Jurkat, Clone E6-1 (cell line): ENCODE results near the gene KRTAP20-1.

Experiments used
- DNase-seq: peaks from one replicate; pipeline ENCODE4 v3.0.0-alpha.2; 2011; ENCODE audit warnings: low read depth, low spot score
- H3K4me3 ChIP-seq: 2 replicates; pipeline ENCODE4 v1.5.1; 2011; ENCODE audit warnings: mild to moderate bottlenecking, low read length, control low read depth, moderate library complexity

KRTAP20-1 gene

DNA sequence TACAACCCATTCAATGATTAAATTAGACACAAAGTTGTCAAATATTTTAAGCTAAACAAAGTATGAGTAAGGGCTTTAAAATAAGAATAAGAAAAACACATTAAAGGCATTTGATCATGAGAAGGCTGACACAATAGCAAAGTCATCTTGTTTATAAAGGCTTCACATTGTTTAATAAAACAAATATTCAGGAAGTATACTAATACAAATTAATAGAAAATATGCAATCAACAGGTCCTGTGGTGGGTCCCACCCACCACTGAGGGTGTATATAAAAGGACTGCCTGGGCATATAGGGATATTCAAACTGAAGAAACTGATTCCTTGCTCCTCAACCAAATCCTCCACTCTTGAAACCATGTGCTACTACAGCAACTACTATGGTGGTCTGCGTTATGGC is 18.7 kb downstream of the KRTAP20-1 start, which contains the start of gene KRTAP20-2:
KRTAP20-2 (plus strand) TSS at position 301 of the 400 bp plus-strand sequence; CDS start at position 359, 58 bp downstream.
- DNase-seq = no peak

DNA sequence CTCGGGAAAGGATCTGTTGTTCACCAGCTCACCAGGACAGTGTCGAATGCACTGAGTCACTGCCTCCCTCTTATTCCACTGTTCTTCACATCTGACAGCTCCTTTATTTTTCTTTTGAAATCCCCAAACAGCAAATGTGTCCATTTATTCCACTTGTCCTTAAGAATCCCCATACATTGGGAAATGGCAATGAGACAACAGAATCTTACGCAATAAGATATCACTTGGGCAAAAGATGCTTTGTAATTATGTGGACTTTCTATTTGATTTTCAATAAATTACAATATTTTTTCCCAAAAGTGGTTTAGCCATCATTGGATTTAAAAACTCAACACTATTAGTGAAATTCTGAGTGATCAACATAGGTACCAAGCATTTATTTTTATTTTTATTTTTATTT is 22.5 kb downstream of the KRTAP20-1 start:
- DNase-seq = no peak
- H3K4me3 ChIP-seq = no peak overlapping the region

More for the DNA sequence above, 18.7 kb downstream of the KRTAP20-1 start, which contains the start of gene KRTAP20-2:
- no peak within 1 kb of the TSS for H3K4me3 ChIP-seq

DNA sequence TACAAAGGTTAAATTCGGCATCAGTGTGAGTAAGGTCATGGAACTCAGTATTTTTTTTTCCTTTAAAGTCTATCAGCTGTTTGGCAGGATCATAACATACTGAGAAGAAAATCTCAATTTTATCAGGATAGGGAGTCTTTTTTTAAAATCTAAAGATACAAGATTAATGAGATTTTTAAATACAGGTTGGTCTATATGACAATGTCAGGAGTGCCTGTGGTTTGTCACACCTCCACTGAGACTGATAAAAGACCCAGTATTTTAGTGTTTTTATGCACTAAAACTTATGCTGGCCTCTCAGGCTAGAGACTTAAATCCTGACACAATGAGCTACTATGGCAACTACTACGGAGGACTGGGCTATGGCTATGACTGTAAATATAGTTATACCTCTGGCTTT is 26.3 kb downstream of the KRTAP20-1 start, which contains the start of gene KRTAP20-3:
KRTAP20-3 (plus strand) TSS at position 301 of the 400 bp plus-strand sequence.
- DNase-seq = no peak

DNA sequence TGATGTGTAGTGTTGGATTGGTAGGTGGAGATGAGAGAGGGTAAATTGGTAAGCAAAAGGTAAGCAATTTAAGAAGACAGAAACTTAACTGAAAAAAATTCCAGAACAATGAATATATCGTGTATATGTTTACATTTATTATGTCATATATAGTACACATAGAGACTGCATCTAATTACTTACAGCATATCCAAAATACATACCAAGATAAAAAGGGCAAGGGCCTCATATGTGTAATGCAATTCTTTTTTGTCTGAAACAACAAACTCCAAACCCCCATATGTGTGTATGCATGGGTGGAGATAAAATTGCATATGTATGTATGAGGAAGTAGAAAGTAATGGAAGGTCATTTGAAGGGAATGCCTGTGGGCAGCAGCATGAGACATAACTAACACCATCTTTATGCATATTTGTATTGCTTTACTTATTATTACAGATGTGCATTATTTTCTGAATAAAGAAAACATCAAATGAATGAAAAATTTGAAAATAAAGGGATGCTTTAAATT is 30.7 kb downstream of the KRTAP20-1 start:
- no peak for DNase-seq
- H3K4me3 ChIP-seq = no peak overlapping the region

More for the DNA sequence above, 26.3 kb downstream of the KRTAP20-1 start, which contains the start of gene KRTAP20-3:
- H3K4me3 ChIP-seq = no peak within 1 kb of the TSS

DNA sequence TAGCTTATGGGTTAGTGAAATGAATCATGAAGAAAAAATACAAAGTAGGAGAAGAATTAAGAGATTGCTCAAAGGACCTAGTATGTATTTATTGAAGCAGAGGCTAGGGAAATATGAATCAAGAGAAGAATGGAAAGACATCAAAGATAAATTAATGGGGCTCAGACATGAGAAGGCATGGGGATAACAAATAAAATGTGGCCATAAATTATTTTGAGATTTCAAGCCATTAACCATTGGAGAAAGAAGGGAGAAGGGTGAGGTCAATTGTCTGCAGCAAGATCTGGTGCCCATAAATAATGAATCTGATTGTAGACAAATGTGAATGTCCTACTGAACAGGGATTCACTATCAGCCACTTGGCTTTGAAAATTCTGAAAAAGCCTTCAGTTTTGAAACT is 36.7 kb downstream of the KRTAP20-1 start:
- H3K4me3 ChIP-seq = no peak overlapping the region
- DNase-seq = no peak
